GM18508 (cell line): ENCODE measurements around the gene LRRC74B.

Experiments used
- ATAC-seq: cut with Tn5 transposase; IDR thresholded peaks from one replicate; pipeline ENCODE4 v1.9.1; 2021; ENCODE audit warnings: moderate number of reproducible peaks; ENCODE audit not compliant: insufficient read depth, unreplicated experiment

The LRRC74B gene

DNA sequence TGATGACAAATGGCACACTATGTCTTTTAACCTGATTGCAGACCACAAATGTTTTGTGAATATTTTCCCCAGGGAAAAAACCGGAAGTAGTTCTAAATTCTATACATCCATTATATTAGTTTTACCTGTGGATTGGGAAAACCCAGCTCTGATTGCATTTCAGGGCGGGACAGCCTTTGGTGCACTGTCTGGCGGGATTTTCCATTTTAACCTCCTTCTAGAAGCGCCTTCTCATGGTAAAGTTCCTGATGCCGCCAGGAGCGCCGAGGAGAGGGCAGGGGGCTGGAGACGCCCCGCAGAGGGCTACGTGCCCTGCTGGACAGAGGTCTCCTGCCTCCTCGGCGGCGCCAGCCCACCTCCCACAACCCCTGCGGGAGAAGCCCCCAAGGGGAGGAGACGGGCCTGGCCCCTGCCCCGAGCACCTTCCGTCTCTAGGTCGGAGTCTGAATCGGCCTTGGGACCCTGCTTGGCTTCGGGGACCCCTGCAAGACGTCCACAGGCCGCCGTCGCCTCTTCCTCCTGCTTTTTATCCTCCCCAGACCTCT is 32.0 kb upstream of the LRRC74B start:
- ATAC-seq = no peak

GRCh38 chr22:21014202-21014725 is 31.5 kb upstream of the LRRC74B start:
- no peak for ATAC-seq

DNA sequence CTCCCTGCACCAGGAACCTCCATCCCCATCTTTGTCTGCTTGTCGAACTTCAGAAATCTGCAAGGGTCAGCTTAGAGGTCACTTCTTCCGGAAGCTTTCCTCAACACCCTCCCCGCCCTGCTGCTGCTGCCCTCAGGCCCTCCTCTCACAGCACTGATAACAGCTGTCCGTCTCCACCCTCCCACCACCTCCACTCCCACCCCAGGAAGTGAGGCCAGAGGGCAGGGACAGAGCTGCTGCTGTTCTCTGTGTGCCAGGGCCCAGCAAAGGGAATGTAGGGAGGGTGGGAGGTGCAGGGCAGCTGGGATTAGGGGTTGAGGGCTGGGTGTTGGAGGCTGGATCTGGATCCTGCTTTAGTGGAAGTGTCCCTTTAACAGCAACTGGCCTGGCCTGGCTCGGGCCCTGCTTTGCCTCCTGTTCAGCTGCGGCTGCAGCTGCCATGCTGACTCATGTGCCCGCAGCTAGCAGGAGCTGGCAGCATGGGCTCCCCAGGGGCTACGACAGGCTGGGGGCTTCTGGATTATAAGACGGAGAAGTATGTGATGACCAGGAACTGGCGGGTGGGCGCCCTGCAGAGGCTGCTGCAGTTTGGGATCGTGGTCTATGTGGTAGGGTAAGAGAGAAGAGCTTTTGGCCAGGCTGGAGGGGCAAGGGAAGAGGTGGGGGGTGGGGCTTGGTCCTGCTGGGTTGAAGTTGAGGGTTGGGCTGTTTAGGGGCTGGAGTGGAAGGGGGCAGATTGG is 30.9 kb upstream of the LRRC74B start, which contains the start of gene P2RX6:
Gene P2RX6 (plus strand): TSS at position 440 of the 740 bp plus-strand sequence. CDS start 10 bp downstream, at position 450.
- ATAC-seq = no peak

- no peak for ATAC-seq
Measured at GRCh38 chr22:21015466-21016006, 30.2 kb upstream of the LRRC74B start.

DNA sequence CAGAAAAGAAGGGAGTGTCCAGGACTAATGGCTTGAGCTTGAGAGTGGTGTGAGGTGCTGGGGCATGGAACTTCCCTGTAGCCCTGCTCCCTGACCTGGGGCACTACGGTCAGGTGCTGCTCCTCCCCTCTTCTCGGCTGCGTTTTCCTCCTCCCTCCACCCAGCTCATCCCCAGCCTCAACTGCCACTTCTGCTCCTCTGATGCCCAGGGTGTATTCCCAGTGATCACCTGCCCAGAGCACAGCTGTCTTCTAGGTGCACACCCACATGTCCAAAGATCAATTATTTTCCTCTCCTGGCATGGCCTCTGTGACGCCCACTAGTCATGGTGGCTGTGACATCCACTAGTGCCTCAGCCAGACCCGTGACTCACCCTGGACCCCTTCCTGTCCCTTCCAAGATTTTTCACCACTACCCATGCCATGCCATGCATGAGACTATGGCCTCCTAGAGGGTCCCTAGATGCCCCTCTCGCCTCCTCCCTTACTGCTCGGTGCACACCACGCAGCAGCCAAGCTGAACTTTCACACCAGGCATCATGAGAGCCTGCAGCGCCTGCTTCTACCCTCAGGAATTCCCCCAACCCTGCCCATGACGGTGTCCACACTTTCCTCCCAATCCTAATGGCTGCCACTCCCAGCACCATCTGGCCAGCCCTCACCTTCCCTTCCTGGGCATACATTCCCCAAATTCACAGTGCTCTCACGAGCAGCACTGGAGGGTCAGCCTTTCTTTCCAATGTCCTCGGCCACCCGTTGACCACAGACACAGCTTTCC is 28.9 kb upstream of the LRRC74B start:
- no peak for ATAC-seq

DNA sequence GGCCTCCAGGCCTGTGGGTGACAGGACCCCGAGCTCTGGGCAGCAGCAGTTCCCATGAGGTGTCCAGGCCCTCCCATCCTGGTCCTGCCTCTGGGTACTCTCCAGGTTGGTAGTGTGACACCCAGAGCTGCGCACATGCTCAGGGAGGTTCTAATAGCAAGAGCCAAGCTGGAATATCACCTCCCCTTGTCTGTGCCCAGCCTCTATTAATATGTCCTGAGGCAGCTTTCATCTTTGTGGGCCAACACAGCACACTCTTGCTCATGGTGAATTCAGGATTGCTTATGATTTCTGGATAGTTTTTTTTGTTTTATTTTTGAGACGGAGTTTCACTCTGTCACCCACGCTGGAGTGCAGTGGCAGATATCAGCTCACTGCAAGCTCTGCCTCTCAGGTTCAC is 27.4 kb upstream of the LRRC74B start:
- ATAC-seq = no peak

- ATAC-seq = no peak
Measured at GRCh38 chr22:21020802-21021429, 24.8 kb upstream of the LRRC74B start.

- ATAC-seq = no peak
Measured at GRCh38 chr22:21022507-21022906, 23.2 kb upstream of the LRRC74B start.

DNA sequence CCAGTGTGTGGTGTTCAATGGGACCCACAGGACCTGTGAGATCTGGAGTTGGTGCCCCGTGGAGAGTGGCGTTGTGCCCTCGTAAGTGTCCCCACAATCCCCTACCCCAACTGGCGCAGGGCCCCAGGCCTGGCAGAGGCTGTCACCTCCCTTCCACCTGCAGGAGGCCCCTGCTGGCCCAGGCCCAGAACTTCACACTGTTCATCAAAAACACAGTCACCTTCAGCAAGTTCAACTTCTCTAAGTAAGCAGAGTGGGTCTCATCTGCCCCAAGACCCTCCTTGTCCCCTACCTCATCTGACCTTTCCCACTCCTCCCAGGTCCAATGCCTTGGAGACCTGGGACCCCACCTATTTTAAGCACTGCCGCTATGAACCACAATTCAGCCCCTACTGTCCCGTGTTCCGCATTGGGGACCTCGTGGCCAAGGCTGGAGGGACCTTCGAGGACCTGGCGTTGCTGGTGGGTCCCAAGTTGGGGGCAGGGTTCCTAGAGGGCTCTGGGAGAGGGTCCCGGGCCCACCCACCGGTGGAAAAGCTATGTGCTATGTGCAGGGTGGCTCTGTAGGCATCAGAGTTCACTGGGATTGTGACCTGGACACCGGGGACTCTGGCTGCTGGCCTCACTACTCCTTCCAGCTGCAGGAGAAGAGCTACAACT is 22.7 kb upstream of the LRRC74B start:
- ATAC-seq = no peak

- no peak for ATAC-seq
Measured at GRCh38 chr22:21025266-21025665, 20.5 kb upstream of the LRRC74B start.

- ATAC-seq = no peak
Measured at GRCh38 chr22:21025763-21026755, 19.7 kb upstream of the LRRC74B start.

DNA sequence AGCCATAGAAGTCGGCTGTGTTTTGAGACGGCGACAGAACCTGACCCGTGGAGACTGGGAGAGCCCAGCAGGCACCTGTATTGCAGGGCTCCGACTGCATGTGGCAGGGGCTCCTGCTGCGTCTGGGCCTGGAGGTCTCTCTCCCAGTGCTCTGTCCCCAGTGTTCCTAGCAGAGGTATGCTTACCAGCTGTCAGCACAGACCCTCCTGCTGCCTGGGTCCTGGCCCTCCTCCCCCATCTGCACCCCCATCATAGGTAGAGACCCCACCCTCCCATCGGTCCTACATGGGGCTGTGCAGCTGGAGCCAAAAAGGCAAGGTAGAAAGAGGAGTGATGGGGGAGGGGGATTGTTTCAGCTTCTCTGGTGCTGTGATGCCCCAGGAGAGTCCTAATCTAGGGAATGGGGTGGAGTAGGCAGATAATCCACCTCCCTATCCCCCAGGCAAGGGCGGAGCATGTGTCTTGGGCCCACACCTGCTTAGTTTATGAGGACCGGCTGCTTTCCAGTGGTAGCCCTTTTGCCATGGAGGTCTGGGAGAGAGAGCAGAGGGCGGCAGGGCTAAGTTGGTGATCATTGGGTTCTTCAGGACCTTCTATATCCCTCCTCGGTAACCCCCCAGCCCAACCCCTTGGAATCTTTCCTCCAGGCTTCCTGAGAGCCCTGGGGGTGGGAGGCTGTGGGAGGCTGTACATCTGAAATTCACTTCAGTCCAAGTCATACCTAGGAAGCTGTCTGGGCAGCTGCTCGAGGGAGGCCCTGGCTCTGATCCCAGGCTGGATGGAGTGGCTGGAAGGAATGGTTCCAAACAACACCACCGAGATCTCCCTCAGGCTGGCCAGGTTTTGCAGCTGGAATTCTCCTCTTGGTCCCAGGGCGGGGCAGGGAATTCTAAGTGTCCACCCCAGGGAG is 18.7 kb upstream of the LRRC74B start:
- ATAC-seq = no peak

DNA sequence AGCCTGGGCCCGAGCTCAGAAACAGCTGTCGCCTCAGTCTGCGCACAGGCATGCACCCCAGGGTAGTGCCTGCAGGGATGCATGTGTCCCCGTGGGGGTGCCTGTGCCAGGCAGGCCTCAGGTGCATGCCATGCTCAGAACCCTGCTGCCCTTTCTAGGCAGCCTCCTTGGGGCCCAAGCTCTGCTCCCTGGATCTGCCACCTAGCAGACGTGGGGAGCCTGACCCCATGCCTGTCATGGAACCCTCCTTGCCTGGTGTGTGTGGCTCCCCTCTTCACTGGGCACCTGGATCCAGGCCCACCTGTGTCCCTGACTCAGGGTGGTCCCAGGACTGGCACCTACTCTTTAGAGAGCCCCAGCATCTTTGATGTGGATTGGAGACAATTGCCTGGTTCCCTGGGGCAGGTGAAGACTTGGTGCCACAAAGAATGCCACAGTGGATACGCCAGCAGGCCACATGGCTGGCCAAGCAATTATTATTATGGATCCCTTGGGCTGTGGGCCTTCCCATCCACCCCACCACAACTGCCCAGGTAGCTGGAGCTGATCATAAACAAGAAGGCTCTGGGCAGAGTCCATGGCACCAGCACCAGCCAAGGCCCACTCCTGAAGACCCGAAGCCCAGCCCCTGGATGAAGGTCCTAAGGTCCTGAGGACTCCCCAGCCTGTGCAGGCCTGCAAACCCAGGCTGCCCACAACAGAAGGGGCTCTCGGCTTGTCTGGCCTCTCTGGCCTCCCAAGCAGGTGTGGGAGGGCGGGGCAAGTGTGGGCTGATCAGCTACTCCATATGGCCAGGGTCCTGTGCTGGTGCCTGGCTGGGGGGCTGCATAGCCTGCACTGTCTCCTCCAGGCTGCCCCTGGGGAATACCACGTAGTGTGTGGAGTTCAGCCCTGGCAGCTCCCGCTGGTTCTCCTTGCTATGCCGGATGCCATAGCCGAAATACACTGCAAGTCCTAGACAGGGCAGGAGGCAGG is 17.2 kb upstream of the LRRC74B start:
- no peak for ATAC-seq

DNA sequence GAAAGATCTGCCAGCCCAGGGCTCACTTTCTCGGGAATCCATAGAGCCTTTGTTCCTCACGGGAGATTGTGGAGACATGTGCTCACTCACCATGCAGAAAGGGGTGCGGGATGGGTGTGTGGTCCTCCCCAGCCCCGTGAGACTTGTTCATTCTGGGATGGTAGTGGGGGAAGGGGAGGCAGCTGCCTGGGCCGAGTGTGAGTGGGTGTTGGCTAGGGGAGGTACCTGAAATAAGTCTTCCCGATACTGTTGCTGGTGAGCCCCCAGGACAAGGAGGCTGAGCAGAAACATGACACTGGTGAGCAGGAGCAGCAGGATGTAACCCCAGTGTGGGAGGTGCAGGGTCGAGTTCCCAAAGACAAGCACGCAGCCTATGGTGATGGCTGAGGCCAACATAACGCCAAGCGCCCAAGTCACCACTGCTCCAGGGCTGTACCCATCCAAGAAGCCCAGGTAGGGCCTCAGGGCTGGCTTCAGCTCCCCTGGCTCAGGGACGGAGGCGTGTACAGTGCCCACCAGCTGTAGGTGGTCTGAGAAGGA is 16.2 kb upstream of the LRRC74B start:
- ATAC-seq = no peak

- ATAC-seq = no peak
Measured at GRCh38 chr22:21030032-21030431, 15.7 kb upstream of the LRRC74B start.
